G401 (cell line): ENCODE results near the gene IZUMO1R. TPM values are rescaled to one million over a fixed set of nuclear protein-coding genes. Genes with fewer than 3 reads are reported as not detected.
"Not testable (repeated sequence)": the region's sequence is repeated elsewhere in the genome, so short reads cannot be mapped to it uniquely, and the experiment has no call there.

ENCODE experiments used
- DNase-seq: peaks from one replicate; pipeline ENCODE4 v3.0.0-alpha.2; 2015; ENCODE audit warnings: low spot score
- in situ Hi-C: cut with HindIII; loops from 2 replicates; pipeline ENCODE4 v1.10.0; 2016; ENCODE audit warnings: low sequenced_read_pairs, mixed read lengths
- total RNA-seq: library from RNA; depleted of rRNA; stranded (reverse); fragments of >200 nt; shearing (Covaris generic); gene quantifications from 2 replicates; pipeline ENCODE4 v1.2.3, GENCODE V29; 2014; rRNA removed

Gene IZUMO1R
- not detected in 2 replicates for total RNA-seq

DNA sequence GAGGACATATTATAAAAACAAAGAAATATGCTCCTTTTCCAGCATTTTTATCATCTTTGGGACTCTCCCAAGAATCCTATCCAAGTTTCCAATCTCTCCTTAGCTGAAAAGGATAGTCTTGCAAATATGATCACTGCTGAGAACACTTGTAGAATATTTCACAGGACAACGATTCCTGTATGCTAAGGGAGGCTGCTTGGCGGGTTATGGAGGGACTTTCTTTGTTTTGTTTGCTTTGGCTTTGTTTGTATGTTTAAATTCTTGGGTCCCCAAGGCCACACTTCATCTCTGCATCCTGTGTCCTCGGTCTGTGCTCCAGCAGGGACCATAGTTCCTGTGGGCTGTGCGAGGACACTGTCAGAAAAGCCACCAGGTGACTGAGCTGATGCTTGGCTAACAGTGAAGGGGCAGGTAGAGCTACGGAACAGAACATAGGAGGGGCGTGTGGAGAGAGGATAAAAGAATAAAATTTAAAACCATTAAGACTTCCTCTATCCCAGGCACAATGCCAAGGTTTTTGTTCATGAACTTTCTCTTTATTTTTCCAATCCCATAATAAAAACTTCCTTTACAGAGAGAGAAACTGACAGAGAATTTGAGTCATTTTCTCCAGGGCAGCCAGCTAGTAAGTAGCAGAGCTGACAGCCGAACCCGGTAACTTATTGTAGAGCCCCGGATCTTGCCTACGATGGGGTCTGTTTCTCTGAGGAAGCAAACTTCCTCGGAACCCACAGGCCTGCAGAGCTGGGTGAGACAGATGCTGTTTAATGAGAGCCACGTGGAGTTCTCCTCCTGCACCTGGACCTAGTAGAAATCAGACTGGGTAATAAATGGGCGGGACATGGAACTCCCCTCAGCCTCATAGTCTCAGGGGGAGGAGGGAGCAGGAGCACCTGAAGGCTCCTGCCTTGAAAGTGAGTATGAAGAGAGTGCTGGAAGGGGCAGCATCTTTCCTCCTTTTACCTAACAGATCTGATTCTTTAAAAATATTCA lies at the start of gene IZUMO1R:
Gene IZUMO1R (plus strand): TSS at position 615 of the 993 bp plus-strand sequence. CDS start 1,057 bp downstream, outside the sequence.
- in situ Hi-C loops = no loop called here

DNA sequence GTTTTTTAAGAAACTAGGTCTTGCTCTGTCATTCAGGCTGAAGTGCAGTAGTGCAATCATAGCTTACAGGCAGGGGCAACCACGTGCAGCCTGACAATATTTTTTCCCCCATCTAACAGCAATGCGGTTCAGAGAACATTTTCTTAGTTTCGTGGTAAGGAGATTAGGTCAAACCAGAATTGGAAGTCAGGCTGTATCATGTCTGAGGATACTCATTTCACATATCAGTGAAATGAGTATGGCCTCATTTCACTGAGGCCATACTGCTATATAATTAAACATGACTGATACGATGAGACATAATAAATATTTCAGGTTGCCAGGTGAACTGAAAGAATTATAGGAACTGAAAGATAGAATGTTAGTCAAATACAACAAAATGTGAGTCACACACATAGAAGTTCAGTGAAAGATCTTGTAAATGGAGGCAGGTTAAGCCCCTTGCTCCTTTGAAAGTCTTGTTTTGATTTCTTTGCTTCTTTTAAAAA lies 32.5 kb upstream of the IZUMO1R start:
- DNase-seq = no peak
- in situ Hi-C loops = no loop called here

More for the DNA sequence above, at the start of gene IZUMO1R:
- peak; percentile 18 for DNase-seq

DNA sequence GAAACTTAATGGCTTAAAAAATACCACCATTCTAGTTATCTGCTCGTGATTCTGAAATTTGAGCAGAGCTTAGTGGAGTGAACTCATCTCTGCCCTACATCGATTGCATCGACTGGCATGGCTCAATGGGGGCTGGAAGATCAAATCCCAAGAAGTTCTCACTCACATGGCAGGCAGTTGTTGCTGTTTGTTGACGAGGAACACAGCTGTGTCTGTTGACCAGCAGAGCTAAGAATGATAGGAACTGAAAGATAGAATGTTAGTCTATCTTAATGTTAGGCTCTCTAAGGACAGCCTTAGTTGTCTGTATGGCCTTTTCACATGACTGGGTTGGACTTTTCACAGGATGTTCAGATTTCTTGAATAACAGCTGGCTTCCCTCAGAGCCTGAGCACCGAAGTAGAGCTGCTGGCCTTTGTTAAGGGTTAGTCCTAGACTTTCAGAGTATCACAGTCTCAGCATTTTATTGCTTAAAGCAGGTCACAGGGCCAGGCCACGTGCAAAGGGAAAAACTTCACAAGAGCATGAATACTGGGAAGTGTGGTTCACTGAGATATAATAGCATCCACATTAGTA lies 31.6 kb upstream of the IZUMO1R start:
- DNase-seq = no peak
- in situ Hi-C loops = no loop called here

DNA sequence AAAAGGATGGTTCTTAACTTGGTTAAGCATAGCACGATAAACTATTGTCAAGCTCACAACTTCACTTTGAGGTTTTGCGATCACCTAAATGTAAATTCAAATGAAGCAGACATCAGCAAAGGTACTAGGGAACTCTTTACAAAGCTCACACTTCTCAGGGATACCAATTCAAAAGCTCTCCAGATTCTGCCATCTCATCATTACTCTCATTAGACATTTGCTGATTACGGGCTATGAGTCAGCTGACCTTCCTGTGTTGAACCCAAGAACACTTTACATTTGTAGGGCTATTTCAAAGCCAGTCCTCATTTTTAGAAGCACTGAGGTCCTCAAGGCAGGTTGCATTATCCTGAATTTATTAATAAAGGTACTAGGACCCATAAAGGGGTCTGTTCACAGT lies 28.4 kb upstream of the IZUMO1R start:
- DNase-seq = no peak
- in situ Hi-C loops = no loop called here

DNA sequence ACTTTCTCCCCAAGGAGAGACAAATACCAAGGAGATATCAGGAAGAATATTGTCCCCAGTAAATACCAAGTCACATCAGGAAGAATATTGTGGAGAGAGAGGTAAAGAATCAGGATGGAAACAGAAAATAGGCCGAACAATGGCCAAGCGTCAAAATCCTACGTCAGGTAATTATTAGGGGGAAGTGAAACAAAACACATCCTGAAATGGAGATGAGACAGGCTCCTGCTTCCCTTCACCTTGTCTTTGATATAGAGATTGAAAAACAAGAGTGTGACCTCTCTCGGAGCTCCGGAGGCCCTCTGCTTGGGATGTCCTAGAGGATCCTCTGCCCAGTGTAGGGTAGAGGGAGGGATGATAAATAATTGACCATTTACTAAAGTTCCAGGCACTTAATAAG lies 27.4 kb upstream of the IZUMO1R start:
- no peak for DNase-seq
- in situ Hi-C loops = no loop called here

DNA sequence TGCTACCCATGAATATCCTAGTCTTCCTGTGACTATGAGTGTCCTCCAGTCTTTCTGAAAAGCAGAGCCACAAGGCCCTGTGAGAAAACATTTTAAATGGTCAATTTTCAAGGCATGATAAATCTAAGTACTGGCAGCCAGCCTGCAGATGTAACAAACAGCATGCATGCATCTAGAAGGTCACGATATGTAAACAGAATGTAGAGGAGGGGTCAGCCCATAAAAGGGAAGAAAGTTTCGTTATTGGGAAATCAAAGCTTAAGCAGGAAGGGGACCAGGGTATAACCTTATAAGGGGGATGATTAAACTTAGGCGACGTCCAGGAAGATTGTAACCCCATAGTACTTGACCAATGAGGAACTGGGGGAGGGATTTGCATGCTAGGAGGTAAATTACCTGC lies 26.2 kb upstream of the IZUMO1R start:
- in situ Hi-C loops, DNase-seq: not testable (repeated sequence)

DNA sequence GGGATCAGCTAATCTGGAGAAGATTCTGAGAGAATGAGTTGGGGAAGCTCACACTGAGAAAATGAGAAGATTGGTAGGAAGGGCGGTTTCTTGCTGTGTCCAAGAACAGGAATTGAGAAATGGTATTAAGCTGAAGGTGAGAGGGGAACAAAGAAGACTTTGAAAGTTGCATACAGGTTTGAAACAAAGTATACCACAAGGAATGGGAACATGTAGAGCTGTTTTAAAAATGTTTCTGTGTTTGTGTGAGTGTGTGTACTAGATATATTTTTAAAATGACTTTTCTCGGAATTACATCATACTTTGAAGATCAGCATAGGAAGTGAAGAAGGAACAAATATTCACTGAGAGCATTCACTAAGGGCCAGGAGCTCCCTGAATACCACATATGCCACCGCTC lies 24.4 kb upstream of the IZUMO1R start:
- DNase-seq = no peak
- in situ Hi-C loops = no loop called here

DNA sequence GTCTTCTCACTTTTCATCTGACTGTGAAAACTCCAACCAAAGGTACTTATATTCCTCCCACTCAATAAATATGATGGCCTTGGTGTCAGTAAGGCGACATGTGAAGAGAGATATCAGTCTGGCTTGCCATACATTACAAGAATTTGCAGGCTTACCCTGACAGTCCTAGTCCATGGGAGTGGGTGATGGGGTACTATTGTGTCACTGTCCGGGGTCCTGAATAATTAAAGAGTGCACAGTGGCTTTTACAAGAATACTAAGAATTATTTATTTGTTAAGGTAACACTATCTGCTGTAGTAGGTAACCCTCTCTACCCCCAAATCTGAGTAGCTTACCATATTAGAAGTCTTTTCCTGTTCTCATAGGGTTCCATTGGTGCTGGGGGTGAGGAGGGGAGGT lies 23.1 kb upstream of the IZUMO1R start:
- in situ Hi-C loops = no loop called here

DNA sequence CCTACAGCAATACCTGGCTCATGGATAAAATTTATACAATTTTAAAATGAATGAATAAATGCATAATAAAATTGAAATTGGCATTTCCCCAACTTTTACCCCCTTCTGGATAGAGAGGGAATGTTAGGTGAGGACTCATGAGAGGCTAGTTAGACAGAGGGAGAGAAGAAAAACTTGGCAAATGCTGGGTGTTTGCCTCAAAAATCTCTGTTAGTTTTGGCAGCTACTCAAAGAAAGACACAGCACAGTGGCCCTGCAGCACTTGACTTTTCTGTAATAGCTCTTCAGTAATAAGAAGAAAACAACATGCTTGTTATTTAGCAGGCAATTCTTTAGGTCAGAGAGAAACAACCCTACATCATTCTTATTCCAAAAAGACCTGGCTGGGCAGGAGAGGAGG lies 20.7 kb upstream of the IZUMO1R start:
- in situ Hi-C loops = no loop called here
- DNase-seq = peak; percentile 85

More for the DNA sequence above, 23.1 kb upstream of the IZUMO1R start:
- DNase-seq = no peak

DNA sequence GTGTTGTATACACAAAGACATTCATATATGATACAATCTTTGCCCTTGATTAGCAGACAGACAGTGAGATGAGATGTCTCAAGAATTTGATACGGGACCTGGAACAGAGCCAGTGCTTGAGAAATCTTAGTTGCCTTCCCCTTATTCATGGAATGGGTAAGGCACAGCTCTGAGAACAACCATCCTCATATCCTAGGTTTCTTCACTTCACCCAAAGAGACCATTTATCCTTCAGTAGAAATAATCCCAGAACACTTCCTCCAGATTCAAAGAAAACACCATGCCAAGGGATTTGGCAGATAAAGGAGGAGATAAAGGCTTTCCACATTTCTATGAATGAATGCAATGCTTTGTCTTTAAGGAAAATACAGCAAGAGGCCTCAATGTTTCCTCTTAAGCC lies 8.8 kb upstream of the IZUMO1R start:
- DNase-seq = no peak
- in situ Hi-C loops = no loop called here

DNA sequence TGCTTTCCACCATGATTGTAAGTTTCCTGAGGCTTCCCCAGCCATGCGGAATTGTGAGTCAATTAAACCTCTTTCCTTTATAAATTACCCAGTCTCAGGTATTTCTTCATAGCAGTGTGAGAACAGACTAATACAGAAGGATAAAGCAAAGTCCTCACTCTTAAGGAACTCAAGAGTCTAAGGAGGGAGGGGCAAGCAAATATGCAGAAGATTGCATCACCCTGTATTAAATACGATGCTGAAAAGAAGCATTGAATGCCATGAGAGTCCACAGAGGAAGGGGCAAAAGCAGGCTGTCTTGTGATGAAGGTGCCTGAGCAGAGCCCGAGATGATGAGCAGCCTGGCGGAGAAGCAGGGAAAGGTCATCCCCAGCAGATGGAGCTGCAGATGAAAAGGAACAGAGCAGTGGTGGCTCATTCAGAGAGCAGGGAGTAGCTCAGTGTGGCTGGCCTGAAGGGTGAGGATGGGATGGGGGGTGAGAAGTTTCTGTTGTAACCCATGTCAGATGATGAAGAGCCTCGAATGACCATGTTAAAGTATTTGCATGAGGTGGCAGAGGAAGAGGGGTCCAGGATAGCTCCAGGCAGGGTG lies 6.3 kb upstream of the IZUMO1R start:
- no peak for DNase-seq
- in situ Hi-C loops = no loop called here

DNA sequence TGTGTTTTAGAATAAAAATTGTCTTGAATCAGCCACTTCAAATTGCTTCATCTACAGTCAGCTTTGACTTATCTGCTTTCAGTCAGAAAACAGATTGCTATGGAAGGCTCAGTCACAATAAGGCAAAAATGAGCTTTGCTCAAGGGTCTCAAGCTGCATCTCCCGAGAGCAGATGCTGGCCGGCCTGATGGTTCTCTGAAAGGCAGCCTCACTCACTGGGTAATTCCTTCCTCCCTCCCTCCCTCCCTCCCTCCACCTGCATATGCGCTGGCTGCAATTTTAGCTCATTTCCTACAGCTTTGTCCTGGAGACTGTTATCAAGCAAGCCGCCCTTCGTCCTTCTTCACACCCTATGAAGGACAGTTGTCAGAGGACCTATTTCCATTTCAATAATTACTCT lies 1.6 kb upstream of the IZUMO1R start:
- in situ Hi-C loops = no loop called here
- peak; percentile 76 for DNase-seq

DNA sequence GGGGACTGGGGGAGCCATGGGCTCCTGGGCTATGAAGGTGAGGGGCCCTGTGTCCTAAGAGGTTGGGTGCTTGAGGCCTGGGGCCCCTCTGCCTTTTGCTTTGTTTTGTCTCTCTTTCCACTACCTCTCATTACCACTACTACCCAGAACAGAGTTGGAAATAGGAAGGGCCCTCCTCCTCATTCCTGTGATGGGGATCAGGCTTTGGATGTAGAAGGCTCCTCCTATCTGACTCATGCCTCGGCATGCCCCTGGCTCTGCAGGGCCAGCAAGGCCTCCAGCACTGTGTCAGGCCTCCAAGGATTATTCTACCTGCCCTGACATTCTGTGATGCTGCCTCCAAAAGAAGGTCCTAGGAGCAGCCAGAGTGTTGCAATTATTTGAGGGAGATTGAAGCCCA lies 766 bp downstream of the IZUMO1R start:
- no peak for DNase-seq
- in situ Hi-C loops = no loop called here

DNA sequence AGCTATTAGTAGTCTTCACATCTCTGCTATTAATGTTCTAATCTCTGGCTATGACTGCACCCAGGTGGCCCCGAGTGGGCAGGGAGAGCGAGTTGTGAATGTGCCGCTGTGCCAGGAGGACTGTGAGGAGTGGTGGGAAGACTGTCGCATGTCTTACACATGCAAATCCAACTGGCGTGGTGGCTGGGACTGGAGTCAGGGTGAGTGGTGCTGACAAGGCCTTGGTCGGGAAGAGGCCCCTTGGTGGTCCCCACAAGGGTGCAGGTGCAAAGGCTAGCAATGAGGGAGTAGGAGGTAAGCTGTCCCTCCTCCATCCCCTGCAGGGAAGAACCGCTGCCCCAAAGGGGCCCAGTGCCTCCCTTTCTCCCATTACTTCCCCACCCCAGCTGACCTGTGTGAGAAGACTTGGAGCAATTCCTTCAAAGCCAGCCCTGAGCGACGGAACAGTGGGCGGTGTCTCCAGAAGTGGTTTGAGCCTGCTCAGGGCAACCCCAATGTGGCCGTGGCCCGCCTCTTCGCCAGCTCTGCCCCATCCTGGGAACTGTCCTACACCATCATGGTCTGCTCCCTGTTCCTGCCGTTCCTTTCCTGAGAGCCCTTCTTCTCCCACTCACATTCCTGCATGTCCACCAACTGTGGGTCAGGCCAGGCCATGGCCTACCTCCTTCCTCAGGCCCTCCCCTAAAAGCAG lies 2.9 kb downstream of the IZUMO1R start:
- in situ Hi-C loops = no loop called here
- no peak for DNase-seq

DNA sequence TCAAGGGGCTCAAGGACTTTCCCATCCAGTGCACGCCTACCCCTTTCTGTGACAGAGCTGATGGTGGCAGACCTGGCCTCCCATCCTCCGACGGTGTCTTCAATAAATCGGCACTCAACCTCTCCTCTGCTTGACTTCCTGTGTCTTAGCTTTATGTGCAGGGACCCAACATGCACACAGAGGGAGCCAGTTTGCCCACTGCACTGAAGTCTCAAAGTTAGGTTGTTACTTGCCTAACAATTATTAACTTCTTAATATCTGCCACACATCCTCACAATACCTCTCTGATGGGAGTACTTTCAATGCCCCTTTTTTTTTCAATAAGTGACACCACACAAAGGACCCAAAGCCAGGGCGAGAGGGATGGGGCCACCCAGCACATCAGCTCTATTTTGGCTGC lies 3.6 kb downstream of the IZUMO1R start:
- in situ Hi-C loops = no loop called here

DNA sequence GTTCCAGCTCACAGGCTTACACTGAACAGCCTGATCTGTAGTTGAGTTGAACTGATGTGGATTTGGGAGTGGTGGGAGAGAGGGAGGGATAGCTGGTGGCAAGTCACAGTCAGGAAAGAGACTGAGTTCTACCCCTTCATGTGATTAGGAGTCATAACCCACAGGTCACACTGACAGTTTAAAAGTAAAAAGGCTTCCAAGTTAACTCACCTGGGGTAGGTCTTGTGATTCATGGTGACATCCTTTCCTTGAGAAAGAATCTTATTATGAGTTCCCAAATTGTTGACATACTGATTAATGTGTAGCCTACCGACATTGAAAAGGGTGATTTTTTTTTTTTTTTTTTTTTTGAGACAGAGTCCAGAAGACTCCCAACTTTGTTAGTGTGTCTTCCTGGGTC lies 5.4 kb downstream of the IZUMO1R start:
- in situ Hi-C loops = no loop called here
- no peak for DNase-seq

More for the DNA sequence above, 3.6 kb downstream of the IZUMO1R start:
- no peak for DNase-seq

DNA sequence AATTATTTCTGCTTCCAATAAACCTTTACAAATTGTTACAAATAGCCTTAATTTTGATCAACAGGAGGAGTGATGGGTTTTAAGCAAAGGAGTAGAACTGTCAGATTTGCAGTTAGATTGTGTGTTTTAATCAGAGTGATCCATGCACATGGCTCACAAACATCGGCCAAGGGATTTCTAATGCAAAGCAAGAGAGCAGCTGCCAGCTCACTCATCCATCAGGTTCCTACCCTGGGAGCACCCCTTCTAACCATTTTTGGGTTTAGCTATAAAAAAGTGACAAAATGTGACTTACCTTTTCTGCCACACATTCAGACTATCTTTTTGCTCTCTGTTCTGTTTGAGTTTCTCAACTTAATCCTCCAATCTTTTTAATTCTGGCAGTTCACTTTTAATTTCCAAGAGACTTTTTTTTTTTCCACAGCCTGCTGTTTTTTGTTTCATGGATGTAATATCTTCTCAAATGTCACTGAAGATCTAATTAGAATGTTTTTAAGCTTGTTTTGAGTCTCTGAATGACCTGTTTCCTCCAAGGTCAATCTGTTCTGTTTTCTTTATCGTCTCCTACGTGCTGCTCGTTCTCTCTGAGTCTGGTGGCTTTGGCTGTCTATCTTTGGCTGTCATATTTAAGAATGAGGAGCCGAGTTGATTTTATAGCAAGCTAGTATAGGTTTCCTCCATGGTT lies 6.0 kb downstream of the IZUMO1R start:
- in situ Hi-C loops = no loop called here
- DNase-seq = no peak

DNA sequence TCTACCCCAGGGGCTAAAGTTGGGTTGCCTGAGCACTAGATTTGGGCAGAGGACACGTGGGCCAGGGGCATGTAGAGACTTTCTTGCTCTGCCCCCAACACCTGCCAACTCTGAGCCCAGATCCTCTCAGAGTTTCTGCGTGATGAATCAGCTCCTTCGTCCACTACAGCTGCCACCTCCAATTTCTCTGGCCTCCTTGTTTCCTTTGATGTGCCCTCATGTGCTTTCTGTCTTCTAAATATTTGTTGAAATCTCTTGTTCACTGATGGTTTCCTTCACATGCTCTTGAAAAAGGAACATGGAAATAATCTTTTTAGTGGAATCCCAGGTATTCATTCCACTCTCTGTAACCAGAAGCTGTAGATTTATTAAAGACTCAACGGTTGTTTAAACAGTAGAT lies 8.0 kb downstream of the IZUMO1R start:
- DNase-seq = no peak
- in situ Hi-C loops = no loop called here

DNA sequence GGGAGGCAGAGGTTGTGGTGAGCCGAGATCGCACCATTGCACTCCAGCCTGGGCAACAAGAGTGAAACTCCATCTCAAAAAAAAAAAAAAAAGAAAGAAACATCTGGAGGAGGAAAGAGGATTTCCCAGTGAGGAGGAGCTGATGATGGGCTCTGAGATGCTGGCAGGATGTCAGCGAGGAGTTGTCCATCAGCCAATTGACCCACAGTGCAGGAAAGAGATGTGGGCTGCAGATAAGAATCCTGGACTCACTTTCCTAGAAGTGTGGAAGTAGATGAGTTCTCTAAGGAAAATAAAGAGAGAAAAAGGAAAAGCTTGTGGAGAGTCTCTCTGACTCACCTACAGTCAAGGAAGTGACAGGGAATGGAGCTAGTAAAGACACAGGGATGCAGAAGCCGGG lies 9.7 kb downstream of the IZUMO1R start:
- in situ Hi-C loops = no loop called here
- no peak for DNase-seq
